K562 (cell line): ENCODE measurements around the gene ENDOV. TPM values are rescaled to one million over a fixed set of nuclear protein-coding genes. Genes with fewer than 3 reads are reported as not detected.

Experiments
- ELF1 ChIP-seq: fragments of 200-800 bp; sonication (Bioruptor generic); IDR thresholded peaks from 2 replicates; pipeline ENCODE4 v1.6.1; 2016; ENCODE audit warnings: missing genetic modification characterization, missing compliant biosample characterization
- ELF2 ChIP-seq: fragments of 250-450 bp; sonication (Bioruptor Pico); IDR thresholded peaks from 2 replicates; pipeline ENCODE4 v1.5.0; 2021; ENCODE audit warnings: mild to moderate bottlenecking
- ETV5 ChIP-seq: sonication (generic); formaldehyde crosslinking; IDR thresholded peaks from 2 replicates; pipeline ENCODE4 v1.4.0; 2020; ENCODE audit warnings: low read depth, mild to moderate bottlenecking, missing genetic modification reagents
- HDAC1 ChIP-seq, 2 experiments: fragments of 450-650 bp; IDR thresholded peaks; 2 replicates each; pipeline ENCODE4 v1.6.1; 2016 to 2017; ENCODE audit warnings: inconsistent platforms in 1 of 2, mild to moderate bottlenecking in 1 of 2, moderate library complexity in 1 of 2
- KLF1 ChIP-seq: fragments of 450-650 bp; IDR thresholded peaks from 2 replicates; pipeline ENCODE4 v1.6.1; 2016; ENCODE audit warnings: missing genetic modification characterization, missing compliant biosample characterization
- MNT ChIP-seq, 2 experiments: fragments of 450-650 bp; conservative IDR thresholded peaks; 2 replicates each; pipeline ENCODE4 v1.6.1; 2017; ENCODE audit warnings: mild to moderate bottlenecking in 2 of 2, moderate library complexity in 2 of 2
- MTF1 ChIP-seq: fragments of 250-450 bp; sonication (Bioruptor Pico); IDR thresholded peaks from 2 replicates; pipeline ENCODE4 v1.9.0; 2021; ENCODE audit warnings: moderate library complexity, mild to moderate bottlenecking, inconsistent platforms, borderline replicate concordance
- MXD1 ChIP-seq: fragments of 250-450 bp; sonication (Bioruptor Pico); IDR thresholded peaks from 2 replicates; pipeline ENCODE4 v1.8.0; 2021; ENCODE audit warnings: borderline replicate concordance, mild to moderate bottlenecking, moderate library complexity; ENCODE audit not compliant: poor library complexity, severe bottlenecking
- NR3C1 ChIP-seq: sonication (generic); formaldehyde crosslinking; IDR thresholded peaks from 2 replicates; pipeline ENCODE4 v1.8.1; 2022; ENCODE audit warnings: missing genetic modification reagents
- PML ChIP-seq: IDR thresholded peaks from 2 replicates; pipeline ENCODE4 v1.6.1; 2012; ENCODE audit warnings: low read length, inconsistent platforms
- POLR2A ChIP-seq: fragments of 450-650 bp; conservative IDR thresholded peaks from 2 replicates; pipeline ENCODE4 v1.6.1; 2016
- SAP30 ChIP-seq: fragments of 200-600 bp; sonication (generic); IDR thresholded peaks from 2 replicates; pipeline ENCODE4 v1.6.1; 2012; ENCODE audit warnings: borderline replicate concordance, low read depth, mild to moderate bottlenecking, moderate library complexity, low read length, control low read depth, inconsistent platforms; ENCODE audit not compliant: insufficient read depth, poor library complexity, severe bottlenecking
- ZBTB43 ChIP-seq: sonication (generic); formaldehyde crosslinking; IDR thresholded peaks from 2 replicates; pipeline ENCODE4 v1.8.0; 2023; ENCODE audit warnings: mild to moderate bottlenecking, missing genetic modification reagents
- ZNF263 ChIP-seq: sonication (generic); formaldehyde crosslinking; IDR thresholded peaks from 2 replicates; pipeline ENCODE4 v1.8.0; 2022; ENCODE audit warnings: mild to moderate bottlenecking, missing genetic modification reagents, borderline replicate concordance
- ZNF354B ChIP-seq: fragments of 250-450 bp; sonication (Bioruptor Pico); IDR thresholded peaks from 2 replicates; pipeline ENCODE4 v1.4.0; 2020
- ZNF384 ChIP-seq: IDR thresholded peaks from 2 replicates; pipeline ENCODE4 v1.6.1; 2012; ENCODE audit warnings: low read depth, low read length, improper control_type of control experiment
- ZZZ3 ChIP-seq: fragments of 450-650 bp; IDR thresholded peaks from 2 replicates; pipeline ENCODE4 v1.6.1; 2016; ENCODE audit warnings: antibody characterized with exemption, mild to moderate bottlenecking, moderate library complexity
- polyA plus RNA-seq, 8 experiments: library from polyadenylated mRNA; depleted of rRNA in 4 of 8; stranded (reverse) in 5 of 8; unstranded in 3 of 8; fragments of >200 nt; fragmentation: Nextera tagmentation in 2 of 8; fragmentation: Illumina TruSeq in 1 of 8; extraction: Ambion mirVana in 2 of 8; extraction: Trizol in 1 of 8; gene quantifications; 2 replicates each; pipeline versions ENCODE4 v1.2.1 to v1.2.3, GENCODE V29; 2011 to 2014; ENCODE audit warnings: inconsistent platforms in 1 of 8, missing spikeins in 1 of 8
- total RNA-seq, 7 experiments: library from RNA; depleted of rRNA in 6 of 7; stranded (reverse); fragments of >200 nt in 6 of 7; fragmentation: Illumina TruSeq in 2 of 7; extraction: Trizol in 2 of 7; gene quantifications; 2 replicates each; pipeline versions ENCODE4 v1.2.1 to v1.2.3, GENCODE V29; 2011 to 2021; ENCODE audit warnings: low replicate concordance in 1 of 7
- TF ChIP-seq, protein P1 (sequence below), 2 experiments: fragments of 450-650 bp in 1 of 2; sonication (generic) in 1 of 2; formaldehyde crosslinking in 1 of 2; IDR thresholded peaks in 1 of 2; conservative IDR thresholded peaks in 1 of 2; 2 replicates each; pipeline versions ENCODE4 v1.6.1 to v1.8.1; 2016 to 2023; ENCODE audit warnings: mild to moderate bottlenecking in 2 of 2, moderate library complexity in 2 of 2, inconsistent platforms in 1 of 2, missing genetic modification reagents in 1 of 2

ENDOV gene
- total and polyA plus RNA-seq, 9 of the 15 experiments (the other 6 are each of a cell fraction or from before 2014, with no cell fraction given) = 1.2 to 8.2 (median 3.7) TPM

DNA sequence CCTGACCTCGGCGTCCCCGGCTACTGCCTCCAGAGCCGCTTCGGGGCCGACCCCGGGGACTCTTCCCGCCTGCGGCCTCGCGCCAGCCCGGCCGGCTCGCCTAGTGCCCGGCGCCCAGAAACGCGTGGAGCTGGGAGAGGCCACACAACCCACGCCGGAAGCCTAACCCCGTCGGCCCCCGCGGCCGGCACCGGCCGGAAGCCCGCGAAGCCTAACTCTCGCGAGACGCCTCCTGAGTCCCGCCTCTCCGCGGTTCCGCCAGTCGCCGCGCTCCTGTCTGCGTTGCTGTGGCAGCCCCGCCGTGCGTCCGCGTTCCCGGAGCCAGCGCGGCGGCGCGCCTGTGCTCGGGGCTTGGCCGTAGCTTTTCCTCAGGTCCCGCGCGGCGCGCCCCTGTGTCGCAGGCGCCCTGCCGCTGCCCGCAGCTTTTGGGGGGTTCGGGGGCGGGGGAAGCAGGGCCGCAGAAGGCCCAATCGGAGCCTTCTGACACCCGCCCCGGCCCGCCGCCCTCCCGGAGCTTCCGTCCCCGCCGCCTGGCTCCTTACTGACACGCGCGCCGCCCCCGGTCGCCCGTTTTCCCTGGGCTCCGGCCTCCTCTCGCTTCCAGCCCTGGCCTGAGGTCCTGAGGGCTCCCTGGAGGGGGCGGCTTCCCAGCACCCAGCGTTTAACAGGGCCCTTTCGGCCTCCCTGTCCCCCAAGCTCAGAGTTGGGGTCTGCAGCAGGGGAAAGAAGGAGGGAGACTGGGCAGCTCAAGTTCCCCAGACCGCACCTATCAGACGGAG lies 39.8 kb downstream of the ENDOV start (continued):
- TF ChIP-seq MTF1 (CRISPR knock-in tag) = 0 out of 2 replicates have a peak, but pooled peaks have one; percentile 33
- no peak for TF ChIP-seq ZNF384
- peak; percentile 54; the same call in 1 of the 2 replicates for TF ChIP-seq ZZZ3
- peak; percentile 57 to 79; a peak in 3 of 4 replicates for TF ChIP-seq MNT (conservative IDR thresholded peaks at IDR 0.05)
- peak; percentile 94 for TF ChIP-seq POLR2A
- peak; percentile 80 for TF ChIP-seq ELF2 (CRISPR knock-in tag)
- TF ChIP-seq HDAC1 (IDR thresholded peaks at IDR 0.05) = peak in 1 of 2 experiments; percentile 78; a peak in 2 of 4 replicates
- TF ChIP-seq ZNF263 (CRISPR knock-in tag) = peak; percentile 72; the same call in 1 of the 2 replicates
- TF ChIP-seq ZNF354B = 0 out of 2 replicates have a peak, but pooled peaks have one; percentile 34
- TF ChIP-seq KLF1 (tag) = 0 out of 2 replicates have a peak, but pooled peaks have one; percentile 14
- peak; percentile 64 for TF ChIP-seq SAP30
- TF ChIP-seq NR3C1 (CRISPR knock-in tag) = peak; percentile 93
- peak; percentile 69 for TF ChIP-seq MXD1
- TF ChIP-seq, protein P1, sequence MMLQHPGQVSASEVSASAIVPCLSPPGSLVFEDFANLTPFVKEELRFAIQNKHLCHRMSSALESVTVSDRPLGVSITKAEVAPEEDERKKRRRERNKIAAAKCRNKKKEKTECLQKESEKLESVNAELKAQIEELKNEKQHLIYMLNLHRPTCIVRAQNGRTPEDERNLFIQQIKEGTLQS (IDR thresholded peaks at IDR 0.05) = no peak
- TF ChIP-seq, protein P1 (CRISPR knock-in tag; conservative IDR thresholded peaks at IDR 0.05) = peak; percentile 77; the same call in 1 of the 2 replicates
- TF ChIP-seq ZBTB43 (CRISPR knock-in tag) = 0 out of 2 replicates have a peak, but pooled peaks have one; percentile 25
- TF ChIP-seq ELF1 = peak; percentile 83
- peak; percentile 90 for TF ChIP-seq ETV5 (CRISPR knock-in tag)
- TF ChIP-seq PML = peak; percentile 85
